ENCODE data around the gene PIM3. TPM values are rescaled to one million over a fixed set of nuclear protein-coding genes. Genes with fewer than 3 reads are reported as not detected.
A peak's percentile ranks its signal among the peaks of the same experiment; 100 is the strongest.

PIM3 gene
- total and polyA plus RNA-seq, 2 of the 8 experiments (the other 6 are each of a cell fraction or from before 2014, with no cell fraction given) = 22.6 to 30.0 TPM

DNA sequence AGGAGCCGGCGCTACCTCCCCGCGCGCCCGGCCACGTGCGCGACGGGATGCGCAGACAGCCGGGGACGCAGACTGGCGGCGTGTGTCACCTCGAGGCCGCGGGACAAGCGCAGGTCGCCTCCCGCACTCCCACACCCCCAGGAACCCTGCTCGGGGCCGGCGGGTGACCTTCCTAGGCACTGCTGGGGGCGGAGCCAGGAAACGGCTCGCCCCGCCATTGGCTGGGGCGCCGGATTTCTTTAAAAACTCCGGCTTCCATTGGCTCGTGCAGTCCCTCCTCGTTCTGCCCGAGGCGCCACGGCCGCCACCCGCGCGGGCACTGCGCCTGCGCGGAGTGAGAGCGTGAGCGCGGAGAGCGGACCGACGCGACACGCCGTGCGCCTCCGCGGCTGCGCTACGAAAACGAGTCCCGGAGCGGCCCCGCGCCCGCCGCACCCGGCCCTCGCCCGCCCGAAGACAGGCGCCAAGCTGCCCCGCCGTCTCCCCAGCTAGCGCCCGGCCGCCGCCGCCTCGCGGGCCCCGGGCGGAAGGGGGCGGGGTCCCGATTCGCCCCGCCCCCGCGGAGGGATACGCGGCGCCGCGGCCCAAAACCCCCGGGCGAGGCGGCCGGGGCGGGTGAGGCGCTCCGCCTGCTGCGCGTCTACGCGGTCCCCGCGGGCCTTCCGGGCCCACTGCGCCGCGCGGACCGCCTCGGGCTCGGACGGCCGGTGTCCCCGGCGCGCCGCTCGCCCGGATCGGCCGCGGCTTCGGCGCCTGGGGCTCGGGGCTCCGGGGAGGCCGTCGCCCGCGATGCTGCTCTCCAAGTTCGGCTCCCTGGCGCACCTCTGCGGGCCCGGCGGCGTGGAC lies at the start of gene PIM3 (continued):
- TF ChIP-seq PHF8 (conservative IDR thresholded peaks at IDR 0.05; ENCODE audit: low read depth, low read length) (peak; percentile 64), CHD2 (IDR thresholded peaks at IDR 0.05; ENCODE audit: low read length) (peak; percentile 77; the same call in 1 of the 2 replicates), RXRA (IDR thresholded peaks at IDR 0.05; ENCODE audit: insufficient read depth, low read depth, low read length) (no peak), BACH1 (IDR thresholded peaks at IDR 0.05; ENCODE audit: low read length) (peak; percentile 8; the same call in 1 of the 2 replicates), SUZ12 (IDR thresholded peaks at IDR 0.05; ENCODE audit: low read length) (no peak), CHD7 (IDR thresholded peaks at IDR 0.05; ENCODE audit: insufficient replicate concordance, low read length) (no peak), SP2 (IDR thresholded peaks at IDR 0.05; ENCODE audit: low read length) (no peak), CEBPB (IDR thresholded peaks at IDR 0.05; ENCODE audit: low read depth, low read length) (no peak), RNF2 (IDR thresholded peaks at IDR 0.05; ENCODE audit: borderline replicate concordance, low read depth, low read length, missing control alignments, poor library complexity, severe bottlenecking) (no peak), KDM1A (IDR thresholded peaks at IDR 0.05; ENCODE audit: borderline replicate concordance, low read length) (no peak)

Measured in H1 (cell line).